Stimulated activated CD4-positive, alpha-beta T cell treated with anti-CD3 and anti-CD28 coated beads, Interleukin-2, amount 100 ng/mL, for 24 hours (primary cell): ENCODE results near the gene PLEKHA4.
"Not testable (repeated sequence)": the region's sequence is repeated elsewhere in the genome, so short reads cannot be mapped to it uniquely, and the experiment has no call there.

ENCODE experiments used
- DNase-seq, 2 donors: peaks; one replicate each; pipeline ENCODE4 v3.0.0-alpha.2; 2020

PLEKHA4 gene, protein sequence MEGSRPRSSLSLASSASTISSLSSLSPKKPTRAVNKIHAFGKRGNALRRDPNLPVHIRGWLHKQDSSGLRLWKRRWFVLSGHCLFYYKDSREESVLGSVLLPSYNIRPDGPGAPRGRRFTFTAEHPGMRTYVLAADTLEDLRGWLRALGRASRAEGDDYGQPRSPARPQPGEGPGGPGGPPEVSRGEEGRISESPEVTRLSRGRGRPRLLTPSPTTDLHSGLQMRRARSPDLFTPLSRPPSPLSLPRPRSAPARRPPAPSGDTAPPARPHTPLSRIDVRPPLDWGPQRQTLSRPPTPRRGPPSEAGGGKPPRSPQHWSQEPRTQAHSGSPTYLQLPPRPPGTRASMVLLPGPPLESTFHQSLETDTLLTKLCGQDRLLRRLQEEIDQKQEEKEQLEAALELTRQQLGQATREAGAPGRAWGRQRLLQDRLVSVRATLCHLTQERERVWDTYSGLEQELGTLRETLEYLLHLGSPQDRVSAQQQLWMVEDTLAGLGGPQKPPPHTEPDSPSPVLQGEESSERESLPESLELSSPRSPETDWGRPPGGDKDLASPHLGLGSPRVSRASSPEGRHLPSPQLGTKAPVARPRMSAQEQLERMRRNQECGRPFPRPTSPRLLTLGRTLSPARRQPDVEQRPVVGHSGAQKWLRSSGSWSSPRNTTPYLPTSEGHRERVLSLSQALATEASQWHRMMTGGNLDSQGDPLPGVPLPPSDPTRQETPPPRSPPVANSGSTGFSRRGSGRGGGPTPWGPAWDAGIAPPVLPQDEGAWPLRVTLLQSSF

DNA sequence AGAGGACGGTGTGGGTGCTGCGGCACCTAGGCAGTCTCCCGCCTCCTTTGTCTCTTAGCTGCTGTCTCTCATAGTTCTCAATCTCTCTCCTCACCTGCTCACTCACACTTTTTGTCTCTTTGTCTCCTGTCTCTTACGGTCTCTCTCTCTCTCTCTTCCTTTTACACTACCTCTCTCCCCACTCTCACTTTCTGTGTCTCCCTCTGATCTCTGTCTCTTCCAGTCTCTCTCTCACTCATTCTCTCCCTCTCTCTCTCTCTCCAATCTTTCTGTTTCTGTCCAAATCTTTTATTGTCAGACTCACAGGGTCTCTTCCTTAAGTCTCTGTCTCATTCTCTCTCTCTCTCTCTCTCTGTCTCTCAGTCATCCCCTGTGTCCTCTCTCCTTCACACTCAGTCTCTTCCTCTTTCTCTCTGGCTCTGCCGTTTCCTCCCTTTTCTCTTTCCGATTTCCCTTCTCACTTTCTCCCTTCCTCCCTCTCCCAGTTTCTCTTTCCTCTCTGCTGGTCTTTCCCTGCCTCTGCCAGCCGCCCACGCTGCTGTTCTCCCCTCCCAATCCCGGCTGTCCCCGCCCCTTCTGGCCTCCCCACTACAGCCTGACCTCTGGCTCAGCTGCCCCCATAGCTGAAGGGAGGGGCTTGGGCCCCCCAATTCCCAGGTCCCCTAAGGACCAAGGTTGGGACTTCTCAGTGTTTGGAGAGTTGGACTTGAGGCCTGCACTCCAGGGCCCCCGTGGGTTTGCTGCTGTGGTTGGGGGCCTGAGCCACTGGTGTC lies at the start of gene PLEKHA4:
Gene PLEKHA4 (minus strand): TSS at position 504 of the 773 bp plus-strand sequence. CDS start 997 bp downstream, outside the sequence.
- no peak for DNase-seq

DNA sequence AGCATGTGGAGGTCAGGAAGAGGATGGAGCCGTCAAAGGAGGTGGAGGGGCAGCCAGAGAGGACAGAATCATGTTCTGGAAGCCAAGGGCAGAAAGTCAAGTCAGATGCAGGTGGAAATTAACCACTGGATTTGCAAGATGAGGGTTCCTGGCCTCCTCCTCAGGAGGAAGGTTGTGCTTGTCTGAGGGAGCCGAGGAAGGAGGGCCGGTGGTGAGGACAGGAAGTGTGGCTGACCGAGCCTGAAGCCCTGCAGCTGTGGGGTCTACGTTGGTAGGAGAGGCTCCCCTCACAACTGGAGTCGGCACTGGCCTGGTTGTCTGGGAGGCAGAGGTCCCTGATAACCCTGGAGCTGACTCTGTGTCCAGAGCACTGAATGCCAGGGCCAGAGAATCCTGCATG lies 49.7 kb upstream of the PLEKHA4 start:
- no peak for DNase-seq

DNA sequence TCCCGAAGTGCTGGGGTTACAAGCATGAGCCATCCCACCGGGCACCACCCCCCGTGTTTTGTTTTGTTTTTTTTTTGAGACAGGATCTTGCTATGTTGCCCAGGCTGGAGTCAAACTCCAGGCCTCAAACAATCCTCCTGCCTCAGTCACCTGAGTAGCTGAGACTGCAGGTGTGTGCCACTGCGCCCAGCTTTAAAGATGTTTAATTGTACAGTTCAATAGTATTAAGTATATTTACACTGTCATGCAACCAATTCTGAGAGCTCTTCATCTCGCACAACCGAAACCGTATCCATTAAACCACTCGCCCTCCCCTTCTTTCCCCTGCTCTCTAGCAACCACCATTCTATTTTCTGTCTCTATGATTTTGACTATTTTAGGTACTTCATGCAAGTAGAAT lies 47.3 kb upstream of the PLEKHA4 start:
- no peak for DNase-seq

DNA sequence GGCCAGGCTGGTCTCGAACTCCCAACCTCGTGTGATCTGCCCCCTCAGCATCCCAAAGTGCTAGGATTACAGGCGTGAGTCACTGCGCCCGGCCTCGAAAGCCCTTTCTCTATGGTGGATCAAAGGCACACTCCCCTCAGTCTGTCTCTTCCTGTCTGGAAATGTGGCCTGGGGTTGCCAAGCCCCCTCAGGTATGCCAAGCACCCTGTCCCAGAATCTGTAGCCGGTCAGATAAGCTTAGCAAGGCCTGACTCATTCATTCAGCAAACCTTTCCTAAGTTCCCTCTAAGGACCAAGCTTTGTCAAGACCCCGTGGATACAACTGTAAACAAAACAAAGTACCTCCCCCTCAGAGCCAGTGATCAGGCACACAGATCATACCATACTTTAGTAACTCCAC lies 45.8 kb upstream of the PLEKHA4 start:
- no peak for DNase-seq

DNA sequence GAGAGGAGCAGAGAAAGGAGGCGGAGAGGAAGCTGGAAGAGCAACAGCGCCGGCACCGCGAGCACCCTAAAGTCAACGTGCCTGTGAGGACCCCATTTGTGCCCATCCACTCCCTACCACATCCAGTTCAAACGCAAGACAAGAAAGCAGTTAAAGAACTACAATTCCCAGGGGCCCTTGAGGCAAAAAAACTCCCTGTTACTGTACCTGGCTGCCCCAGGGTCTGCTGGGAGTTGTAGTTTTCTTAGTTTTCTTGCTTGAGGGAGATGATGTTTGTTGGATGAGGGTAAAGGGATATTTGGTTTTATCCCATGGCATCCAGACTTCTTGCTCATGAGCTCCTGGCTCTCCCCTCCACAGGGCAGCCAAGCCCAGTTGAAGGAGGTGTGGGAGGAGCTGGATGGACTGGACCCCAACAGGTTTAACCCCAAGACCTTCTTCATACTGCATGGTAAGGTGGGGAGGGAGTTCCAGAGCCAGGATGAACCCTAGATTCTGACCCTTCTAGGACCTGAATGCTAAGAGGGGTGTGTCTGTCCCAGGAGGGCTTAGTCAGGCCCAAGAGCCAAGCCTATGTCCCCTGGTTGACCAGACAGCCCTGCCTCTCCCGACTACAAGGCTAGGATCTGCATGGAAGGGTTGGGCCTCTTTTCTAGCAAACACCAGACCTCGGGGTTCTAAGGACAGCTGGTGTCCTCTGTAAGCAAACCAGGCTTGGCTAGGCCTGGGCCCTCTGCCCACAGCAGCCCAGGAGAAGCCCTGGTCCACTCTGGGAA lies 44.9 kb upstream of the PLEKHA4 start:
- DNase-seq = no peak

DNA sequence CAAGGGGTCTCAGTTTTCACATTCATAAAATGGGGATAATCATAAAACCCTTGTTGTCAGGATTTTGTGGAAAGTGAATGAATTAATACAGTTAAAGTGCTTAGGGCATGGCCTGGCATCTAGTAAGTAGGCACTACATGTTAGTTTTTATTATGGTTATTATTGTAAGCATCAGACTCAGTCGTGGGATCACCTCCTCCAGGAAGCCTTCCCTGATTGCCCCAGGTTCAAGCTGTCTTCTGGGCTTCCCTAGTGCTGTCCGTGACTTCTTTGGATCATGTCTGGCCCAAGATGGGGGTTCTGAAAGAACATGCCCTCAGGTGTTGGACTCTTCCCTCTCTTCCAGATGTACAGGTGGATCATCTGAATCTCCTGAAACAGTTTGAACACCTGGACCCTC lies 42.4 kb upstream of the PLEKHA4 start:
- no peak for DNase-seq

DNA sequence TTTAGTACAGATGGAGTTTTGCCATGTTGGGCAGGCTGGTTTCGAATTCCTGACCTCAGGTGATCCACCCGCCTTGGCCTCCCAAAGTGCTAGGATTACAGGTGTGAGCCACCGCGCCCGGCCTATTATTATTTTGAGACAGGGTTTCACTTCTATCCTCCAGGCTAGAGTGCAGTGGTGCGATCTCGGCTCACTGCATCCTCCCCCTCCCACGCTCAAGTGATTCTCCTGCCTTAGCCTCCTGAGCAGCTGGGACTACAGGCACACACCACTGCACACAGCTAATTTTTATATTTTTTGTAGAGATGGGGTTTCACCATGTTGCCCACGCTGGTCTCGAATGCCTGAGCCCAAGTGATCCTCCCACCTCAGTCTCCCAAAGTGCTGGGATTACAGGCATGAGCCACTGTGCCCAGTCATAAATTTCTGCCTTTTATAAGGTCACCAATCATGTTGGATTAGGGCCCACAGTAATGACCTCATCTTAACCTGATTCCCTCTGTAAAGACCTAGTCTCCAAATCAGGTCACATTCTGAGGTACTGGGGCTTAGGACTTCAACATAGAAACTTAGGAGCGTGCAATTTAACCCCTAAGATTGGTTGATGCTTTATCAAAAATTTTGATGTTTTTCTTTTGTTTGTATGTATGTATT lies 41.1 kb upstream of the PLEKHA4 start:
- DNase-seq = not testable (repeated sequence)

DNA sequence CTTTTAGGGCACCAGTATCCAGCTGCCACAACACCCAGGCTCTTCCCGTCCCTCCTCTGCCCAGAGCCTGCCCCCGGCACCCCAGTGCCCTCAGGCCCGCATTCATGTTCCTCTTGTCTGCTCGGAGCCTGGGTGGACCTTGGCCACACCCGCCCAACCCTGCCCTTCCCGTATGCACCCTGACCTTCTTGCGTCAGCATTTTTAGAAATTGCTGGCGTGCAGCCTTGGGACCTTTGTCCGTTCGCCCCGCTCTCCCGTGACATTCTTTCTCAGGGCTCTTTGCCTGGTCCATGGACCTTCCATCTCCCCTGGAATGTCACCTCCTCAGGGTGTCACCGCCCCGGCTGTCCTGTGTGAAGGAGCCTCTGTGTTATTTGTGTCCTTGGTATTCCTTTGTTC lies 39.3 kb upstream of the PLEKHA4 start:
- DNase-seq = no peak

DNA sequence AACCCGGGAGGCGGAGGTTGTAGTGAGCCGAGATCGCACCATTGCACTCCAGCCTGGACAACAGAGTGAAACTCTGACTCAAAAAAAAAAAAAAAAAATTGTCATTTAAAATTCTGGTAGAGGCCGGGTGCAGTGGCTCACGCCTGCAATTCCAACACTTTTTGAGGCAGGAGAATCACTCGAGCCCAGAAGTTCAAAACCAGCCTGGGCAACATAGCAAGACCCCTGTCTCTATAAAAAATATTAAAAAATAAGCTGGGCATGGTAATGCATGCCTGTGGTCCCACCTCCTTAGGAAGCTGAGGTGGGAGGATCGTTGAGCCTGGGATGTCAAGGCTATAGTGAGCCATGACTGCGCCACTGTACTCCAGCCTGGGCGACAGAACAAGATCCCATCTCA lies 37.9 kb upstream of the PLEKHA4 start:
- DNase-seq = no peak

DNA sequence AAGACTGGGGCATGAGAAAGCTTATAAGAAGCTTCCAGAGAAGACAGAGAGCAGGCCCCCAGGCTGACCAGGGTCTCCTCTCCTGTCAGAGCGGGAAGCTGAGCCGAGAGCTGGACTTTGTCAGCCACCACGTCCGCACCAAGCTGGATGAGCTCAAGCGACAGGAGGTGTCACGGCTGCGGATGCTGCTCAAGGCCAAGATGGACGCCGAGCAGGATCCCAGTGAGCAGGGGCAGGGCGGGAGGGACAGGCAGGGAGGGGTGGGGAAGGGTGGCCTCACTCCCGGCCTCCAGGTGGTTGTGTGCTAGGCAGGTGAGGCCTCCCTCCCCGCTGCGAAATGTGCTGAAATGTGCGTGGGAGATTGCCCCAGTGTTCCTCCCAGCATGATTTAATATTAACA lies 37.2 kb upstream of the PLEKHA4 start:
- DNase-seq = no peak

DNA sequence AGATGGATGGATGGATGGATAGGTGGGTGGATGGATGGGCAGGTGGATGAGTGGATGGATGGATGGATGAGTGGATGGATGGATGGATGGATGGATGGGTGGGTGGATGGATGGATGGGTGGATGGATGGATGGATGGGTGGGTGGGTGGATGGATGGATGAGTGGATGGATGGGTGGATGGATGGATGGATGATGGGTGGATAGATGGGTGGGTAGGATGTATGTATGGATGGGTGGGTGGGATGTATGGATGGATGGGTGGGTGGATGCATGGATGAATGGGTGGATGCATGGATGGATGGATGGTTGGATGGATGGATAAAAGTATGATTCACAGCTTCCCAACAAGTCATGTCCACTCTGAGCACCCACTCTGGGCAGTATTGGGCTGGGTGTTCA lies 35.4 kb upstream of the PLEKHA4 start:
- DNase-seq = not testable (repeated sequence)

DNA sequence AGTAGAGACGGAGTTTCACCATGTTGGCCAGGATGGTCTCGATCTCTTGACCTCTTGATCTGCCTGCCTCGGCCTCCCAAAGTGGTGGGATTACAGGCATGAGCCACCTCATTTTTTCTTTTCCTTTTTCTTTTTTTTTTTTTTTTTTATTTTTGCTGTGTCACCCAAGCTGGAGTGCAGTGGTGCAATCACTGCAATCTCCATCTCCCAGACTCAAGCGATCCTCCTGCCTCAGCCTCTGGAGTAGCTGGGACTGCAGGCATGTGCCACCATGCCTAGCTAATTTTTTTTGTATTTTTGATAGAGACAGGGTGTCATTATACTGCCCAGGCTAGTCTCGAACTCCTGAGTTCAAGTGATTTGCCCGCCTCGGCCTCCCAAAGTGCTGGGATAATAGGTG lies 33.9 kb upstream of the PLEKHA4 start:
- not testable (repeated sequence) for DNase-seq

DNA sequence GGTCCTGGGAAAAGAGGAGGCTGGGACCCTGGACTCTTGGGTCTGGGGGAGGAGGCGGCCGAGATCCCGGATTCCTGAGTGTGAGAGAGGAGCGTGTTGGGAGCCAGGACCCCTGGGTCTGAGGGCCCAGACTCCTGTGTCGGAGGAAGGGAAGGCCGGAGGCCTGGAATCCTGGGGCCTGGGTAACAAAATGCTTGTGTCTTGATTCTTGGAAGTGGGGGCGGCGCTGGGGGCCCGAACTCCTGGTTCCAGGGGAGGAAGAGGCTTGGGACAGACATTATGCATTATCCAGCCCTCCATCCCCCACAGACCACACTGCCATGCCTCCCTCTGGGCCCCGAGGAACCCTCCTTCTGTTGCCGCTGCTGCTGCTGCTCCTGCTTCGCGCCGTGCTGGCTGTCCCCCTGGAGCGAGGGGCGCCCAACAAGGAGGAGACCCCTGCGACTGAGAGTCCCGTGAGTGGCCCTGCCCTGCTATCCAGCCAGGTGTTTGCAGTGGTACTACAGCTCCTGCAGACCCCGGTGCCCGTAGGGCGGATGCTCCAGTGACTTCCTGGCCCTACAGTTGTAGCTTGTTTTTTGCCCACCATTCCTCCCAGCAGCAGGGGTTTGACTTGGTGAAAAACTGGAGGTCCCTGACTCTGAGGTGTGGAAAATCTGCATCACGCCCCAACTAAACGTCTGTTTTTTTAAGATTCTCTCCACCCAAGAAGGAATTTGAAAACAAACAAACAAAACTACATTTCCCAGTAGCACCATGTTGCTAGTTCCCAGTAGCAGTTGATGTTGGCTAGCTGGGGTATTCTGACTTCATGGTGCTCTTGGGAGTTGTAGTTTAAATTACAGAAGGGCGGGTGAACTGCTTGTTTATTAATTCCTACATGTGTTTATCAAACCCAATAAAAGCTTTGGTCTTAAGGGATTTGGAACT lies 32.3 kb upstream of the PLEKHA4 start:
- peak; percentile 13 to 23 for DNase-seq

DNA sequence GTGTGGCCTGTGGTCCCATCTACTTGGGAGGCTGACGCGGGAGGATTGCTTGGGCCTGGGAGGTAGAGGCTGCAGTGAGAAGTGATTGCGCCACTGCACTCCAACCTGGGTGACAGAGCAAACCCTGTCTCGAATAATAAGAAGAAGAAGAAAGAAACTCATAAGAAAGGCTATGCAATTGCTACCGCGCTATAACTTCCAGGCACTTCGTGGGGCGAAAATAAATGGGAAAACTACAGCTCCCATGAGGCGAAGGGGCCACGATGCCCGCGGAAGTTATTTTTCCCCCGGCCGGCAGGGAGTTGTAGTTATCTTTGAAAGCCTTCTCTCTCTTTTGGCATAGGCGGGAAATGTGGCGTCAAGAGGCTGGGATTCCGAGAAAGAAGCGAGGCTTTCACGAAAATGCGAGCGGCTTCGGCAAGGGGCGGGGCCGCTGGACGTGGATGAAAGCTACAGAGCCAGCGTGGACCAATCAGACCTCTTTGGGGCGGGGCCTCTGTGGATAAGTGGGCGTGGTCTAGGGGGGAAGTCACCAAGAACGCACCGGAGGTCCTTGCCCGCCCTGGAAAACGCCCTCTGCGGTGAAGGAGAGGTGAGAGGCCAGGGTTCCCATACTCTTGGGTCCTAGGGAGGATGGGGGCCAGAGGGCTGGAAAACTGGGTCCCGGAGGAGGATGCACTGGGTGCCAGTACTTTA lies 31.5 kb upstream of the PLEKHA4 start, which contains the start of gene NUCB1:
Gene NUCB1 (plus strand): TSS at position 532 of the 696 bp plus-strand sequence. CDS start 485 bp downstream, outside the sequence.
- DNase-seq = peak; percentile 100

DNA sequence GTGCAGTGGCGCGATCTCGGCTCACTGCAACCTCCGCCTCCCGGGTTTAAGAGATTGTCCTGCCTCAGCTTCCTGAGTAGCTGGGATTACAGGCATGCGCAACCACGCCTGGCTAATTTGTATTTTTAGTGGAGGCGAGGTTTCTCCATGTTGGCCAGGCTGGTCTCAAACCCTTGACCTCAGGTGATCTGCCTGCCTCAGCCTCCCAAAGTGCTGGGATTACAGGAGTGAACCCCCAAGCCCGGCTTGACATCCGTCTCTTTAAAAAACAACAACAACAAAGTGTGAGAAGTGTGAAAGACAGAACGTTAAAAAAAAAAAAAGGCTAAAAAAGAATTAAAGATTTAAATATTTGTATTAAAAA lies 31.0 kb upstream of the PLEKHA4 start:
- not testable (repeated sequence) for DNase-seq

DNA sequence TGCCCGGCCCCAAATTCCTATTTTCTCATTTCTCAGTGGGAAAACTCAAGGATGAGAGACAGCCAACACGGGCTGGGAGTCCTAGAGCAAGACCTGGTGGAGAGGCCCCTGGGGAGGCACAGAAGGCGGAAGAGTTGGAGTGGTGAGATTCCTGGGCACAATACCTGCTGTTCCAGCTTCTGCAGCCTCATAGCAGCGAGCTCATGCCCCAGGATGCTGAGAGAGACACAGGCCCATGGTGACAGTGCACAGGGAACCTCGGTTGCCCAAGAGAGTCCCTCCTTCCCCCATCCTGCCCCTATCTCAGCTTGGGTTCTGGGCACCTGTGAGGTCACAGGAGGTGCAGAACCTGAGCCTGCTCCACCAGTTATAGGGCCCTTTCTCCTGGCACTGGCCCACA lies 28.8 kb upstream of the PLEKHA4 start:
- no peak for DNase-seq

DNA sequence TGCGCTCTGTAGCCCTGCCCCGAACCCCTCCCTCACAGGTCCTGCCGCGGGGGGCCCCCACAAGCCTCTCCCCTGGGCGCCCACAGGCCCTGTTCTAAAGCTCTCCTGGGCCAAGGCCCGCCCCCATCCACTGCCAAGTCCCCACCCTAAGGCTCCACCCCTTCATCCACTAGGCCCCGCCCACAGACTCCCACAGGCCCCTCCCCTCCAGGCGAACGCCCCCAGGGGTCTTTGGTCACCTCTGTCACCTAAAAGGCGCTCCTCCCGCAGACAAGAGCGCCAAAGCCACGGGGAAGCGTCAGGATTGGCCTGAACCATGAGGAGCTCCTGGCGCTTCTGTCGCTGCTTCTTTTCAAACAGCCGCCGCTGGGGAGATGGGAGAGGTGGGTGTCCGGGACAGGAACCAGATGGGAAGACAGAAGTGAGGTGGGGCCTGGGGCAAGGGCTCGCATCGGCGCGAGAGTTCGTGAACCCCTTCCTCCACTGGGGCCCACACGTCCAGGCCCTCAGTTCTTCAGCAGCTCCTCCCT lies 27.8 kb upstream of the PLEKHA4 start:
- peak; percentile 41 to 61 for DNase-seq

DNA sequence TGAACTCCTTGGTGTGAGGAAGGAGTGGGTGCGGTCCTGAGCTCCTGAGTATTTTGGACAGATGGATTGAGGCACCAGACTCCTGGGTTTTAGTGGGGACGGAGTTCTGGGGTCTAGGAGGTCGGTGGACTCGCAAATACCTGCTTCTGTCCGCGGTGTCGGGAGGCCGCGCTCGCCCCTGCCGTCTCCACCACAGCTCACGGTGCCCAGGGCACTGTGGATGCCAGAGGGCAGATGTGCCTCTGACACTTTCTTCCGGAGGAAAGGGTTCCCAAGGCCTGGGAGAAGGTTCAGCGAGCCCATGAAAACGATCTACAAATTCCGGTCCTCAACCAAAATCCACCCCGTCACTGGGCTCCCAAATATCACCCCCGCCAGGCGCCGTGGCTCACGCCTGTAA lies 26.8 kb upstream of the PLEKHA4 start:
- DNase-seq = no peak

DNA sequence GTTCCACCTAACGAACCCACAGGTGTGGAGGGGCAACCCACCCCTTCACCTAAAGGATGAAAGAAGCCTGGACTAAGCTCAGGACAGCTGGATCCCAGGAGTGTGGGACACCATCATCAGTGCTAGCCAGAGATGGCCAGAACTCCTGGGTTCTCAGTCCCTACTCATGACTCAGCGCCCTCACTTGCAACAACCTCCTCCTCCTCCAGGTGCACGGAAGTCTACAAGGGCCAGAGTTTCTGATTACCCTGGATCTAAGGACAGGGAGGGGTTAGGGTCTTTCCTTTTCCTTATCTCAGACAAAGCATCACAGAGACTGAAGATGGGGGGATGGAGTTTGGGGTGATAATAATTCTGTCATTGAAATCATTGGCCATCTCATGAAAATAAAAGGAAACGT lies 22.1 kb upstream of the PLEKHA4 start:
- no peak for DNase-seq

DNA sequence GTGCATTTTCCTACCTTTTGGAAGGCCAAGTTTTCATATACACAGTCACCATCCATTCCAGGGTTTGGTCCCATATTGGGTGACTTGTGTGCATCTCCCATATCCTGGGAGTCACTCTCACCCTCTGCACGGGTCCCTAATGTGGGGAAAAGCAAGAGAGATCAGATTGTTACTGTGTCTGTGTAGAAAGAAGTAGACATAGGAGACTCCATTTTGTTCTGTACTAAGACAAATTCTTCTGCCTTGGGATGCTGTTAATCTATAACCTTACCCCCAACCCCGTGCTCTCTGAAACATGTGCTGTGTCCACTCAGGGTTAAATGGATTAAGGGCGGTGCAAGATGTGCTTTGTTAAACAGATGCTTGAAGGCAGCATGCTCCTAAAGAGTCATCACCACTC lies 21.1 kb upstream of the PLEKHA4 start:
- DNase-seq = not testable (repeated sequence)
